Transverse colon (tissue), 3 donors: ENCODE measurements around the gene ZC2HC1C.

ENCODE experiments used
- CTCF ChIP-seq, 5 experiments: fragments of 200-600 bp in 3 of 5; fragments of 450-650 bp in 2 of 5; sonication (generic) in 3 of 5; IDR thresholded peaks; 1 replicate in 2 of 5; 2 replicates in 3 of 5; pipeline ENCODE4 v1.5.1; 2016 to 2017; ENCODE audit warnings: antibody characterized with exemption in 5 of 5, inconsistent platforms in 3 of 5, mild to moderate bottlenecking in 2 of 5, moderate library complexity in 1 of 5
- EP300 ChIP-seq: sonication (generic); formaldehyde crosslinking; IDR thresholded peaks from one replicate; pipeline ENCODE4 v1.6.1; 2017; ENCODE audit warnings: antibody characterized with exemption, low read depth

GRCh38 chr14:75069811-75070145 is 337 bp downstream of the ZC2HC1C start:
- no peak for TF ChIP-seq CTCF (IDR thresholded peaks at IDR 0.05)
- no peak for TF ChIP-seq EP300
